ENCODE measurements around the gene S100PBP.

The S100PBP gene

DNA sequence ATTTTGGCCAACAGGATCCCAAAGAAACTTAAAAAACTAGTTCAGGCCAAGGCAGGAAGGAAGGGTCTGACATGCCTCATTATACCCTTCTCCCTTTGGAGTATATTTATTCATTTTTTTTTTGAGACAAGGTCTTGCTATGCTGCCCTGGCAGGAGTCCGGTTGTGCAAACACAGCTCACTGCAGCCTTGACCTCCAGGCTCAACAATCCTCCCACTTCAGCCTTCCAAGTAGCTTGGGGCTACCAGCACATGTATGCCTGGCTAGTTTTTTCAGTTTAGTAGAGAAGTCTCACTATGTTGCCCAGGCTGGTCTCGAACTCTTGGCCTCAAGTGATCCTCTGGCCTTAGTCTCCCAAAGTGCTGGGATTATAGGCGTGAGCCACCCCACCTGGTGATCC, 5.5 kb upstream of the S100PBP start:
- Histone ChIP-seq H3K4me3 (ENCODE audit: low read length) (no peak overlapping the region), H2AFZ (ENCODE audit: low read length) (no peak overlapping the region), H3K27ac (ENCODE audit: low read length) (no peak overlapping the region), H4K20me1 (ENCODE audit: insufficient read depth, low read length) (peaks cover 30% of the 10 kb centered on the region), H3K9me3 (replicated peaks; ENCODE audit: insufficient read depth, low read length) (no peaks in the 10 kb centered on the region), H3K4me2 (ENCODE audit: low read depth, low read length) (no peak overlapping the region), H3K4me1 (ENCODE audit: low read length) (peaks cover 10% of the 10 kb centered on the region; the same call in 1 of the 2 replicates), H3K79me2 (ENCODE audit: low read length) (peaks cover 99% of the 10 kb centered on the region), H3K36me3 (replicated peaks; ENCODE audit: insufficient read depth, low read length) (peaks cover 17% of the 10 kb centered on the region), H3K9me2 (replicated peaks; ENCODE audit: insufficient read depth, low read length) (no peaks in the 10 kb centered on the region), H3K27me3 (replicated peaks; ENCODE audit: insufficient read depth, low read length) (no peaks in the 10 kb centered on the region), H3K9ac (ENCODE audit: low read length) (no peak overlapping the region), H3F3A (ENCODE audit: insufficient read depth, low read length) (no peaks in the 10 kb centered on the region)
- DNase-seq = no peak
- no peak for TF ChIP-seq EZH2 (optimal IDR thresholded peaks at IDR 0.05; ENCODE audit: low read depth, low read length)
- no peak for TF ChIP-seq CTCF (IDR thresholded peaks at IDR 0.05; ENCODE audit: low read length)
- no peak for TF ChIP-seq EZH2phosphoT487 (IDR thresholded peaks at IDR 0.05; ENCODE audit: low read length)

- no peaks in the 10 kb centered on the region for H3K9me3 ChIP-seq (replicated peaks; ENCODE audit: insufficient read depth, low read length)
- no peak overlapping the region for H3K9ac ChIP-seq (ENCODE audit: low read length)
- H3K36me3 ChIP-seq (replicated peaks; ENCODE audit: insufficient read depth, low read length) = peaks cover 9% of the 10 kb centered on the region
- peaks cover 94% of the 10 kb centered on the region for H3K79me2 ChIP-seq (ENCODE audit: low read length)
- TF ChIP-seq CTCF (IDR thresholded peaks at IDR 0.05; ENCODE audit: low read length) (no peak), EZH2phosphoT487 (IDR thresholded peaks at IDR 0.05; ENCODE audit: low read length) (no peak), EZH2 (optimal IDR thresholded peaks at IDR 0.05; ENCODE audit: low read depth, low read length) (no peak)
- no peak overlapping the region; the same call in 1 of the 2 replicates for H3K4me2 ChIP-seq (ENCODE audit: low read depth, low read length)
- H4K20me1 ChIP-seq (ENCODE audit: insufficient read depth, low read length) = peaks cover 26% of the 10 kb centered on the region
- peaks cover 17% of the 10 kb centered on the region for H3K4me1 ChIP-seq (ENCODE audit: low read length)
- no peak overlapping the region for H3K4me3 ChIP-seq (ENCODE audit: low read length)
- no peak overlapping the region for H2AFZ ChIP-seq (ENCODE audit: low read length)
- no peak for DNase-seq
- peaks cover 16% of the 10 kb centered on the region for H3F3A ChIP-seq (ENCODE audit: insufficient read depth, low read length)
- no peak overlapping the region for H3K27ac ChIP-seq (ENCODE audit: low read length)
- no peaks in the 10 kb centered on the region for H3K9me2 ChIP-seq (replicated peaks; ENCODE audit: insufficient read depth, low read length)
- H3K27me3 ChIP-seq (replicated peaks; ENCODE audit: insufficient read depth, low read length) = no peaks in the 10 kb centered on the region
Observed at GRCh38 chr1:32813941-32814739, 3.3 kb upstream of the S100PBP start.

DNA sequence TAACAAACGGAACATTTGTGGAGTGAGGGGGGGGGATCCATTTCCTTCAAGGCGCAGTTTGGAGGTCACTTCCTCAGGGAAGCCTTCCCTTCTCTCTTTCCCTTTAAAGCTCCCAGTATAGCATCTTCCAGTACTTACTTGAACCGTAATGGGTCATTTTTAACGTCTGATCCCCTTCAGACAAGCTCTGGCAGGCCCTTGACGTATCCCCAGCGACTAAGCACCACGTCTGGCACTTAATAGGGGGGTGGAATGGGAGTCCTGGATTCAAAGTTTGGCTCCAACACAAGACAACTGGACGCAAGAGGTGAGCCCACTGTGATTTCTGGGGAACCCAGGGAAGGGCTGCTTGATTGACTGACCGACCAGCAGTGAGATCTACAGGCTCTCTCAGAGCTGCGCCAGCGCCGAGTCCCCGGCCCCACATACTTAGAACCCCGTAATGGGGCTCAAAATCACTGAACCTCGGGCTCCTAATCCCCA, 736 bp upstream of the S100PBP start:
- H3K4me2 ChIP-seq (ENCODE audit: low read depth, low read length) = peak overlapping the region; percentile 48
- no peaks in the 10 kb centered on the region for H3K9me3 ChIP-seq (replicated peaks; ENCODE audit: insufficient read depth, low read length)
- peak overlapping the region; percentile 70; the same call in 1 of the 2 replicates for H3K27ac ChIP-seq (ENCODE audit: low read length)
- H3K9me2 ChIP-seq (replicated peaks; ENCODE audit: insufficient read depth, low read length) = no peaks in the 10 kb centered on the region
- H3F3A ChIP-seq (ENCODE audit: insufficient read depth, low read length) = peaks cover 20% of the 10 kb centered on the region
- TF ChIP-seq EZH2phosphoT487 (IDR thresholded peaks at IDR 0.05; ENCODE audit: low read length) = no peak
- TF ChIP-seq EZH2 (optimal IDR thresholded peaks at IDR 0.05; ENCODE audit: low read depth, low read length) = no peak
- TF ChIP-seq CTCF (IDR thresholded peaks at IDR 0.05; ENCODE audit: low read length) = no peak
- H2AFZ ChIP-seq (ENCODE audit: low read length) = peak overlapping the region; percentile 39
- peaks cover 94% of the 10 kb centered on the region for H3K79me2 ChIP-seq (ENCODE audit: low read length)
- peaks cover 17% of the 10 kb centered on the region for H4K20me1 ChIP-seq (ENCODE audit: insufficient read depth, low read length)
- 0 out of 2 replicates have a peak, but pooled peaks cover 5% of the 10 kb centered on the region for H3K36me3 ChIP-seq (replicated peaks; ENCODE audit: insufficient read depth, low read length)
- H3K9ac ChIP-seq (ENCODE audit: low read length) = peak overlapping the region; percentile 95
- no peaks in the 10 kb centered on the region for H3K27me3 ChIP-seq (replicated peaks; ENCODE audit: insufficient read depth, low read length)
- peak overlapping the region; percentile 95 for H3K4me3 ChIP-seq (ENCODE audit: low read length)
- peaks cover 30% of the 10 kb centered on the region for H3K4me1 ChIP-seq (ENCODE audit: low read length)
- DNase-seq = no peak
